ENCODE data around the gene PDE2A.

- TF ChIP-seq POLR2AphosphoS5 (IDR thresholded peaks at IDR 0.05; ENCODE audit: low read depth, low read length), result no peak
- TF ChIP-seq SPI1 (IDR thresholded peaks at IDR 0.05; ENCODE audit: low read depth, low read length), result no peak
- TF ChIP-seq POLR2A (IDR thresholded peaks at IDR 0.05; ENCODE audit: low read depth, low read length), result no peak
- TF ChIP-seq TAF1 (IDR thresholded peaks at IDR 0.05; ENCODE audit: low read depth, low read length), result no peak
Observed at GRCh38 chr11:72704783-72705265, 30.6 kb upstream of the PDE2A start.
